NCI-H187 treated with DMSO at 0.1 percent for 48 hours (cell line): ENCODE data around the gene SPG21.

ENCODE experiments used
- DNase-seq: peaks from one replicate; lab custom pipeline; 2025; lab: John Stamatoyannopoulos, UW

The SPG21 gene

GRCh38 chr15:64991536-64992135 lies 1.9 kb upstream of the SPG21 start:
- no peak for DNase-seq

- DNase-seq: no peak
Measured at GRCh38 chr15:64990168-64990470, 405 bp upstream of the SPG21 start.

DNA sequence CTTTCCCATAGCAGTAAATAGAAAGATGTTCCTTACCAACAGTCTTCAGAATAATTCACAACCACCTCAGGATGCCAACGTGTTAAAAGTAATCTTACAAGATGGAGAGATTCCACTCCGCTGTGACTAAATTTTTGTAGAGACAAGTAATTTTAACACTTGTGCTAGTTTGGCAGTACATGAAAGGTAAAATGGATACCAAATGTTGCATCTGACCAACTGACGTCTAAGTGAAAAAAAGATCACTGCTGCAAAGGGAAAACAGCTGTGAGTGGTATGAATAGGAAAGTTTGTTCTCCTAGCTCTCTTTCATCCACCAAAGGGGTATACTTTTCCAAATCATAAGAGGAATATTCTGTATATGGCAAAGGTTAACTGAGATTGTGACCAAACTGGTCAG lies 2.6 kb downstream of the SPG21 start:
- no peak for DNase-seq

DNA sequence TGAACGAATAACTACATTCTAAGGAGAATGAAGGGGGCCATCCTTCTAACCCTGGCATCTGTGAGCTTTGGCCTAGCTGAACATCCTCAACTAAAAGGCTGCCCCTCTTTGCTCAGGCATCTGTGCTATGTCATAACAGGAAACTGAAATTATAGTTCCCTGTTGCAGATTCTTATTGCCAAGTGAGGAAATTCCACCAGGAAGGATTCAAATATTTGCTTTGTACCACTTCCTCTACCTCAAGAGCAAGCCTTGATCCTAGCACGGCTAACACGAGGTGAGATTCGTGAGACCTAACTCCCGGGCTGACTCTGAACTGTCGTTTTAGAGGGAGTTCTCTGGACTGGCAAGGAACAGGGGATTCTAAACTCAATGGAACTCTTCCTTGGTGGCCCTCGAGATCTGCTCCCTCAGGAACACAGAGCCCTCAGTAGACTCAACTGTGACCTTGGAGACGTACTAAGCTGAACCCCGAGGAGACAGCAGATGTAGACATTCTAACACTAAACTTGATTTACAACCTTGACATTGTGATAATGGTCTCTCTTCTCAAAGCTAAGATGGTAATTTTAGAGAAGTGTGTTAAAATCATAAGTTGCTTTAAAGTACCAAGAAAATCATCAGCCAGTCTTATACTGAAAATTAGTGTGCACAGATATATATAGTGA lies 4.2 kb downstream of the SPG21 start:
- DNase-seq: no peak

DNA sequence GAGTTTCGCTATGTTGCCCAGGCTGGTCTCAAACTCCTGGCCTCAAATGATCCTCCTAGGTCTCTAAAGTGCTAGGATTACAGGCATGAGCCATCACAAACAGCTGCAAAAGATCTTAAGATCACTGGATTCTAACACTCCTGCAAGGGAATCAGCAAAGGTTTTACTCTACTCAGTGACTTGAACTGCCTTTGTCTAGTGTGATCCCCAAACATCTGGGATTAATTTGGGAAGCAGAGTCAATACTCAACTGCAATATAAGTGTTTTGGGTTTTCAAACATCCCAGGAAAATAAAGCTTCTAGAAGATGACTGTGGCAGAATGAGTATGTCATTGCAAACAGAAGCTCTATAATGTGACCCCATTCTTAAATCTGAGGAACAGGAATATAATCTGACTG lies 7.2 kb downstream of the SPG21 start:
- DNase-seq: no peak

DNA sequence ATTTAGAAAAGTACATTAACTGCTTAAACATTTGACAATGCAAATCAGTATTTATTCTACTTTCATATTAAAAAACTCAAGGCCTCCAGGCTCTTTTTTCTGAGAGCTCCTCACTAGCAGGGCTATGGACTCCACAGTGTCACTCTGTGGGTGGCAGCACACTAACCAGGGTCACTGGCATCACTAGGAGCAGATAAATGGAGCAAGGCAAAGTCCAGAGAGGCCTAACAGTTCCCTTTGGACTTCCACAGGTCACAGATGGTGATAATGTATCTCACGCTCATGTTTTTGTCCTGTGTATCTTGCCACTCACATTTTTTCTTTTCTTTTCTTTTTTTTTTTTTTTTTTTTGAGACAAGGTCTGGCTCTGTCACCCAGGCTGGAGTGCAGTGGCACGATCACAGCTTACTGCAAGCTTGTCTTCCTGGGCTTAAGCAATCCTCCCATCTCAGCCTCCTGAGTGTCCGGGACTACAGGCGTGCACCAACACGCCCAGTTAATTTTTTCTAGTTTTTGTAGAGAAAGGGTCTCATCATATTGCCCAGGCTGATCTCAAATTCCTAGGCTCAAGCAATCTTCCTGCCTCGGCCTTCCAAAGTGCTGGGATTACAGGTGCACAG lies 7.8 kb downstream of the SPG21 start:
- no peak for DNase-seq

DNA sequence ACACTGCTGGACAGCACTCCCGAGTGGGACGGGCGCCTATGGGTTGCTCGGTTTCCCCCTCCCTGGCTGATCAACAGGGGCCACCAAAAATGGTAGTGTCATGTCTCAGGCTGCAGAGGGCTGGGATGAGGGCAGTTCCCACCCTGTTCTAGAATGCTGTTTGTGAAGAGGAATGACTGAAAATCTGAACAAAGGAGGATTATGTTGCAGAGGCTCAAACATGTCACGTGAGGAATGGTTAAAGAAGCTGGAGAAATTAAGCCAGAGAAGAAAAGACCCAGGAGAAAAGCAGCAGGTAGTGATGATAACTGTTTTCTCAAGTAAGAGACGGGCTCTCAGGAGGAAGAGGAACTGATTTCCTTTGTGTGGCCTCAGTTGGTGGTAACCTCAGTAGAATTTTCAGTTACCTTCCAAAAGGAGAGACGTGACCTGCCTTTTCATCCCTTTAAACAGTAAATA lies 10.4 kb downstream of the SPG21 start:
- DNase-seq: no peak

DNA sequence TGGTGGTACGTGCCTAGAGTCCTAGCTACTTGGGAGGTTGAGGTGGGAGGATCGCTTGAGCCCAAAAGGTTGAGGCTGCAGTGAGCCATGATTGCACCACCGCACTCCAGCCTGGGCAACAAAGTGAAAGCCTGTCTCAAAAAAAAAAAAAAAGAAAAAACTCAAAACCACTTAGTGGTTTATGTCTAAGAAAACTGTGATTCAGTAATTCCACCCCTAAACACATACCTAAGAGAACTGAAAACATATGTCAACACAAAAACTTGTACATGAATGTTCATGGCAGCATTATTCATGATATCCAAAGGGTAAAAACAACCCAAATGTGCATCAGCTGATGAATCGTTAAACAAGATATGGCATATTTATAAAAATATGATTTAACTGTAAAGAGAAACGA lies 14.3 kb downstream of the SPG21 start:
- no peak for DNase-seq

DNA sequence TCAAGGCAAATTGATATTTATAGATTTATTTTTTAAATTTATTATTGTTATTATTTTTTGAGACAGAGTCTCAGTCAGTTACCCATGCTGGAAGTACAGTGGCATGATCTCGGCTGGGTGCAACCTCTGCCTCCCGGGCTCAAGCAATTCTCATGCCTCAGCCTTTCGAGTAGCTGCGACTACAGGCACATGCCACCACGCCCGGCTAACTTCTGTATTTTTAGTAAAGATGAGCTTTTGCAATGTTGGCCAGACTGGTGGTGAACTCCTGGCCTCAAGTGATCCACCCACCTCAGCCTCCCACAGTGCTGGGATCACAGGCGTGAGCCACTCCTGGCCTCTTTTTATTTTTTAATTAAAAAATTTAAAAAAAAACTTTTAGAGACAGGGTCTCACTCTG lies 19.0 kb downstream of the SPG21 start:
- DNase-seq: no peak

- DNase-seq: no peak
Measured at GRCh38 chr15:64969401-64969800, 20.3 kb downstream of the SPG21 start.

- no peak for DNase-seq
Measured at GRCh38 chr15:64961013-64961412, 28.7 kb downstream of the SPG21 start.

DNA sequence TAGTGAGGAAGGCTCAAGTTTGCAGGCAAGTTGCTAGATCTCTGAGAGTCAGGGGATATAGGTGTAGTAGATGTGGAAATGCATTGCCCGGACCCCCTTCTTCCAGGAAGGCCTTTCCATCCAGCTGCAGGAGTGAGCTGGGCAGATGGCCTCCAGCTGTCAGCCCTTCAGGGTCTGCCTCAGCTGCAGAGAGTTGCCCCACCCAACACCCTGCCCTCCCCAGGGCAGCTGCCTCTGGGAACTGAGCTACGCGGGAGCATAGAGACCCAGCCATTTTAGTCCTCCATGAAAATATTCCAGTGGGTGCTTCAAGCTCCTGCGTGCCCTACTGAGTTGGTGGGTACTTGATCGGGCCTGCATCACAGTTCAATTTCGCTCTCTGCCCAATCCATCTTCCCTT lies 29.6 kb downstream of the SPG21 start:
- DNase-seq: no peak

DNA sequence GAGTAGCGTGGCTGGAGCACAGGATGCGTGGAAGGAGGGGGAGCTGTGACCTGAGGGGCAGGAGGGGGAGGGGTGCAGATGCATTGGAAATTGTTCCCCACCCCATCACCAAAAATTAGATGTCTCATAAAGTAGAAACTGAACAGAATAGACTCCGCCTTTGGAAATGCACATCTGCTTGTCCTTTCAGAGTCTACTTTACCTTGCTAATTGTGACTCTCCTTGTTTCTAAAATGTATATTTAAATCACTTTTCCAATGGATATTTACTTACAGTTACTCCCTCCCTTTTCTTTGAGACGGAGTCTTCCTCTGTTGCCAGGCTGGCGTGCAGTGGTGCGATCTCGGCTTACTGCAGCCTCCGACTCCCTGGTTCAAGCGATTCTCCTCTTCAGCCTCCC lies 30.6 kb downstream of the SPG21 start:
- no peak for DNase-seq

- no peak for DNase-seq
Measured at GRCh38 chr15:64954395-64954794, 35.3 kb downstream of the SPG21 start.

- no peak for DNase-seq
Measured at GRCh38 chr15:64951777-64952418, 37.8 kb downstream of the SPG21 start.

- no peak for DNase-seq
Measured at GRCh38 chr15:64950888-64951287, 38.8 kb downstream of the SPG21 start.

- DNase-seq: no peak
Measured at GRCh38 chr15:64949383-64950186, 40.1 kb downstream of the SPG21 start.

DNA sequence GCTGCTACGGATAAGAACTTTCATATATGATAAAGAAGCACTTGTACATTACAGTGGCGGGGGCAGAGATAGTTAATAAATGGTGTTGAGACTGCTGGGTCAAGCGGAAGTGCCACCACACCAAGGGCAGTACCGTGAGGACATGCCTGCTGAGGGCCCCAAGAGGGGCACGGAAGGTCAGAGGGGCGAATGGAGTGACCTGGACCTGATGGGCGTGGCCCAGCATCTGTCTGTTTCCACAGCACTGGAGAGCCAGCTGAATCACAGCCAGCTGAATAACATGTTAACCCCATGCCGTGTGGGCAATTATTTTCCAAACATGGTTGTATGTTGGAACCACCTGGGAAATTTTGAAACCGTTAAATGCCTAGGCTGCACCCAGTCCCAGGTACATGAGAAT lies 40.8 kb downstream of the SPG21 start:
- DNase-seq: no peak

GRCh38 chr15:64947211-64947610 lies 42.5 kb downstream of the SPG21 start:
- no peak for DNase-seq

GRCh38 chr15:64944961-64945360 lies 44.8 kb downstream of the SPG21 start:
- no peak for DNase-seq

DNA sequence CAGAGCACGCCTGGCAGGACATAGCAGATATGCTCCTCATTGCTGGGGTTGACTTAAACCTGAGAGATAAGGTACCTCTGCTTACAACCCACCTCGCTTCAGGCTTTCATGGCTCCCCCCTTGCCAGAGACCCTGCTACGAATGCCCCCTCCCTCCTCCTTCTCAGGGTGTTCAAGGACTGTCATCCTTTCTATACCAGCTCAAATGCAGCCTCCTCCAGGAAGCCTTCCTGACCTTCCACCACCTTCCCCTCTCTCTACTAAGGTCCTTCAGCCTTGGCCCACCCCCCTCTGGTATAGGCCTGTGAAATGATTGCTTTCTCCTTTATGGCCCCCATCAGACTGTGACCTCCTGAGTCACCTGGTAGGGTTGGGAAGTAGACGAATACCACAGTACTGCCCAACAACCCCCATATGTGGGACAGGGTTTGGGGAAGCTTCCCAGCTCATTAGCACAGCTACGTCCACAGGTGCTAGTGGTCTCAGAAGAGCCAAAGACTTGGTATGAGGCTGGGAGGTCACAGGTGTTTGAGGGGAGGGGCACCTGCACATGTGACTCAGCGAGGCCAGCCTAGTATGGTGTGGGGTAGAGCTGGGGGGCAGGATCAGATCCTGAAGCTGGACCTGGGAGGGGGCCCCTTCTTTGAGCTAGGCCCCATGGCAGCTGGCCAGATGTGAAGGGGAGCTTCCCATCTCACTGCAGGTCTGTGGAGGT lies 46.0 kb downstream of the SPG21 start:
- DNase-seq: no peak

DNA sequence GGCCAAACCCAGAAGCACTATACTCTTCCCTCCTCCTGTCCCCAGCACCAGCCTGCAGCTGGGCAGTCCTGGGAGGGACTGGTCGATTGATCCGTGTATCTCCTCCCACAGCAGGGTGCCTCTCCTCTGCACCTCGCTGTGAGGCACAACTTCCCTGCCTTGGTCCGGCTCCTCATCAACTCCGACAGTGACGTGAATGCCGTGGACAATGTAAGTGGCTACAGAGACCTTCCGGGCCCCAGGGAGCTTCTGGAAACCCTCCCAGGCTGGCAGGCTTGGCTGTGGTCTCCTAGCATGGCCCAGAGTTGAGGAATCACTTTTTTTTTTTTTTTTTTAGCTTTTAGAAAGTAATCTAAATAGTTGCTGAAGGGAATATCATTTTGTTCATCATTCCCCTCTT lies 47.4 kb downstream of the SPG21 start:
- no peak for DNase-seq
